ENCODE measurements around the gene NXNL2. TPM values are rescaled to one million over a fixed set of nuclear protein-coding genes. Genes with fewer than 3 reads are reported as not detected.

The NXNL2 gene
- total RNA-seq, 1 experiment from 2014 or later: not detected

- Histone ChIP-seq H2AFZ (ENCODE audit: low read length) (peak overlapping the region; percentile 69; the same call in 1 of the 2 replicates), H3K79me2 (ENCODE audit: low read length) (no peaks in the 10 kb centered on the region), H3K4me3 (ENCODE audit: low read length) (no peak overlapping the region; the same call in 1 of the 2 replicates), H3K36me3 (ENCODE audit: insufficient read depth, low read length) (no peaks in the 10 kb centered on the region), H4K20me1 (ENCODE audit: insufficient read depth, low read depth, low read length) (no peaks in the 10 kb centered on the region), H3K9me3 (ENCODE audit: low read length) (no peaks in the 10 kb centered on the region), H3K27ac (ENCODE audit: low read length) (no peak overlapping the region), H3K9me2 (replicated peaks; ENCODE audit: insufficient read depth, low read length) (no peaks in the 10 kb centered on the region), H3K9ac (ENCODE audit: low read length) (no peak overlapping the region), H3K4me2 (ENCODE audit: low read depth, low read length, poor library complexity, severe bottlenecking) (peak overlapping the region; percentile 47), H3K27me3 (ENCODE audit: low read length) (no peaks in the 10 kb centered on the region; the same call in 1 of the 2 replicates), H3K4me1 (ENCODE audit: low read length) (peaks cover 4% of the 10 kb centered on the region)
- DNase-seq: peak; percentile 83
Observed at GRCh38 chr9:88578121-88579049, 43.4 kb downstream of the NXNL2 start.

GRCh38 chr9:88579050-88579715, 44.2 kb downstream of the NXNL2 start:
- H3K4me3 ChIP-seq (ENCODE audit: low read length): no peak overlapping the region
- no peaks in the 10 kb centered on the region for H3K9me2 ChIP-seq (replicated peaks; ENCODE audit: insufficient read depth, low read length)
- no peaks in the 10 kb centered on the region for H4K20me1 ChIP-seq (ENCODE audit: insufficient read depth, low read depth, low read length)
- H3K36me3 ChIP-seq (ENCODE audit: insufficient read depth, low read length): no peaks in the 10 kb centered on the region
- no peak overlapping the region for H2AFZ ChIP-seq (ENCODE audit: low read length)
- H3K79me2 ChIP-seq (ENCODE audit: low read length): no peaks in the 10 kb centered on the region
- H3K9ac ChIP-seq (ENCODE audit: low read length): no peak overlapping the region
- H3K4me2 ChIP-seq (ENCODE audit: low read depth, low read length, poor library complexity, severe bottlenecking): no peak overlapping the region
- H3K9me3 ChIP-seq (ENCODE audit: low read length): no peaks in the 10 kb centered on the region
- no peak for DNase-seq
- no peak overlapping the region for H3K27ac ChIP-seq (ENCODE audit: low read length)
- H3K4me1 ChIP-seq (ENCODE audit: low read length): peaks cover 8% of the 10 kb centered on the region
- H3K27me3 ChIP-seq (ENCODE audit: low read length): no peaks in the 10 kb centered on the region; the same call in 1 of the 2 replicates

GRCh38 chr9:88580961-88581360, 46.0 kb downstream of the NXNL2 start:
- DNase-seq: no peak
- H3K9ac ChIP-seq (ENCODE audit: low read length): no peak overlapping the region
- H3K27me3 ChIP-seq (ENCODE audit: low read length): no peaks in the 10 kb centered on the region; the same call in 1 of the 2 replicates
- H3K79me2 ChIP-seq (ENCODE audit: low read length): no peaks in the 10 kb centered on the region
- no peak overlapping the region for H3K27ac ChIP-seq (ENCODE audit: low read length)
- no peaks in the 10 kb centered on the region for H3K9me3 ChIP-seq (ENCODE audit: low read length)
- H3K4me3 ChIP-seq (ENCODE audit: low read length): no peak overlapping the region
- no peaks in the 10 kb centered on the region for H4K20me1 ChIP-seq (ENCODE audit: insufficient read depth, low read depth, low read length)
- peaks cover 13% of the 10 kb centered on the region for H3K4me1 ChIP-seq (ENCODE audit: low read length)
- H3K36me3 ChIP-seq (ENCODE audit: insufficient read depth, low read length): no peaks in the 10 kb centered on the region
- no peak overlapping the region for H2AFZ ChIP-seq (ENCODE audit: low read length)
- H3K9me2 ChIP-seq (replicated peaks; ENCODE audit: insufficient read depth, low read length): no peaks in the 10 kb centered on the region
- H3K4me2 ChIP-seq (ENCODE audit: low read depth, low read length, poor library complexity, severe bottlenecking): no peak overlapping the region

GRCh38 chr9:88583901-88584596, 49.1 kb downstream of the NXNL2 start:
- no peaks in the 10 kb centered on the region; the same call in 1 of the 2 replicates for H3K27me3 ChIP-seq (ENCODE audit: low read length)
- no peaks in the 10 kb centered on the region for H3K36me3 ChIP-seq (ENCODE audit: insufficient read depth, low read length)
- no peaks in the 10 kb centered on the region for H3K9me2 ChIP-seq (replicated peaks; ENCODE audit: insufficient read depth, low read length)
- H3K9ac ChIP-seq (ENCODE audit: low read length): peak overlapping the region; percentile 54
- H4K20me1 ChIP-seq (ENCODE audit: insufficient read depth, low read depth, low read length): no peaks in the 10 kb centered on the region
- peak overlapping the region; percentile 85; the same call in 1 of the 2 replicates for H2AFZ ChIP-seq (ENCODE audit: low read length)
- H3K4me1 ChIP-seq (ENCODE audit: low read length): peaks cover 9% of the 10 kb centered on the region
- no peaks in the 10 kb centered on the region for H3K79me2 ChIP-seq (ENCODE audit: low read length)
- no peak overlapping the region for H3K27ac ChIP-seq (ENCODE audit: low read length)
- peak overlapping the region; percentile 44; the same call in 1 of the 2 replicates for H3K4me3 ChIP-seq (ENCODE audit: low read length)
- no peaks in the 10 kb centered on the region for H3K9me3 ChIP-seq (ENCODE audit: low read length)
- peak overlapping the region; percentile 58 for H3K4me2 ChIP-seq (ENCODE audit: low read depth, low read length, poor library complexity, severe bottlenecking)
- DNase-seq: peak; percentile 69

- Histone ChIP-seq H3K27me3 (ENCODE audit: low read length) (no peaks in the 10 kb centered on the region), H2AFZ (ENCODE audit: low read length) (no peak overlapping the region), H3K36me3 (ENCODE audit: insufficient read depth, low read length) (no peaks in the 10 kb centered on the region), H4K20me1 (ENCODE audit: insufficient read depth, low read depth, low read length) (no peaks in the 10 kb centered on the region), H3K4me3 (ENCODE audit: low read length) (no peak overlapping the region), H3K9me2 (replicated peaks; ENCODE audit: insufficient read depth, low read length) (no peaks in the 10 kb centered on the region), H3K9me3 (ENCODE audit: low read length) (no peaks in the 10 kb centered on the region), H3K4me1 (ENCODE audit: low read length) (peaks cover 13% of the 10 kb centered on the region), H3K4me2 (ENCODE audit: low read depth, low read length, poor library complexity, severe bottlenecking) (no peak overlapping the region), H3K9ac (ENCODE audit: low read length) (no peak overlapping the region), H3K79me2 (ENCODE audit: low read length) (no peaks in the 10 kb centered on the region), H3K27ac (ENCODE audit: low read length) (no peak overlapping the region)
- DNase-seq: no peak
Observed at GRCh38 chr9:88585426-88585825, 50.4 kb downstream of the NXNL2 start.

GRCh38 chr9:88586452-88586851, 51.5 kb downstream of the NXNL2 start:
- Histone ChIP-seq H3K27ac (ENCODE audit: low read length) (no peak overlapping the region), H3K4me1 (ENCODE audit: low read length) (peaks cover 13% of the 10 kb centered on the region), H3K4me3 (ENCODE audit: low read length) (no peak overlapping the region), H3K79me2 (ENCODE audit: low read length) (no peaks in the 10 kb centered on the region), H3K36me3 (ENCODE audit: insufficient read depth, low read length) (no peaks in the 10 kb centered on the region), H4K20me1 (ENCODE audit: insufficient read depth, low read depth, low read length) (no peaks in the 10 kb centered on the region), H3K27me3 (ENCODE audit: low read length) (no peaks in the 10 kb centered on the region), H3K9ac (ENCODE audit: low read length) (no peak overlapping the region), H3K9me3 (ENCODE audit: low read length) (no peaks in the 10 kb centered on the region), H3K4me2 (ENCODE audit: low read depth, low read length, poor library complexity, severe bottlenecking) (no peak overlapping the region), H3K9me2 (replicated peaks; ENCODE audit: insufficient read depth, low read length) (no peaks in the 10 kb centered on the region), H2AFZ (ENCODE audit: low read length) (no peak overlapping the region)
- DNase-seq: no peak

GRCh38 chr9:88587182-88587581, 52.2 kb downstream of the NXNL2 start:
- peaks cover 13% of the 10 kb centered on the region for H3K4me1 ChIP-seq (ENCODE audit: low read length)

More at GRCh38 chr9:88587182-88587581, 52.2 kb downstream of the NXNL2 start:
- Histone ChIP-seq H3K4me2 (ENCODE audit: low read depth, low read length, poor library complexity, severe bottlenecking) (no peak overlapping the region), H3K9me3 (ENCODE audit: low read length) (no peaks in the 10 kb centered on the region), H3K27ac (ENCODE audit: low read length) (no peak overlapping the region), H2AFZ (ENCODE audit: low read length) (no peak overlapping the region), H3K36me3 (ENCODE audit: insufficient read depth, low read length) (no peaks in the 10 kb centered on the region), H3K27me3 (ENCODE audit: low read length) (no peaks in the 10 kb centered on the region), H4K20me1 (ENCODE audit: insufficient read depth, low read depth, low read length) (no peaks in the 10 kb centered on the region), H3K4me3 (ENCODE audit: low read length) (no peak overlapping the region), H3K9ac (ENCODE audit: low read length) (no peak overlapping the region), H3K79me2 (ENCODE audit: low read length) (no peaks in the 10 kb centered on the region), H3K9me2 (replicated peaks; ENCODE audit: insufficient read depth, low read length) (no peaks in the 10 kb centered on the region)
- DNase-seq: no peak
